B cell (primary cell): ENCODE measurements around the gene TESPA1. TPM values are rescaled to one million over a fixed set of nuclear protein-coding genes. Genes with fewer than 3 reads are reported as not detected.

ENCODE experiments used
- ATAC-seq: fragments of 200-7000 bp; cut with Tn5 transposase; one replicate; pipeline ENCODE4 v1.10.0; 2021; ENCODE audit warnings: low read depth, mild to moderate bottlenecking, moderate number of reproducible peaks, moderate library complexity
- CTCF ChIA-PET: fragments of 350-600 bp; sonication (Branson Sonifier 250); formaldehyde crosslinking; loops from one replicate; lab custom pipeline; 2021; ENCODE audit warnings: antibody characterized with exemption, inconsistent platforms; lab: Charles Lee
- POLR2A ChIA-PET: fragments of 350-600 bp; sonication (Branson Sonifier 250); formaldehyde crosslinking; loops from one replicate; lab custom pipeline; 2021; ENCODE audit warnings: antibody characterized with exemption; lab: Charles Lee
- DNase-seq: peaks from one replicate; pipeline ENCODE4 v3.0.0; 2013
- H2AFZ ChIP-seq: 2 replicates; pipeline ENCODE4 v1.6.1; 2012; ENCODE audit warnings: mild to moderate bottlenecking, low read depth, low read length; ENCODE audit not compliant: insufficient read depth, poor library complexity, severe bottlenecking
- H3K27ac ChIP-seq, 2 donors: 1 replicate in 1 of 2; 2 replicates in 1 of 2; pipeline ENCODE4 v1.5.1; 2012 to 2013; ENCODE audit warnings: low read length in 2 of 2, mild to moderate bottlenecking in 2 of 2, moderate library complexity in 1 of 2
- H3K27me3 ChIP-seq, 4 experiments: fragments of 200-600 bp in 1 of 4; sonication (generic) in 1 of 4; replicated peaks in 1 of 4; 1 replicate in 2 of 4; 2 replicates in 2 of 4; pipeline versions ENCODE4 v1.6.1 to v1.7.0; 2013 to 2016; ENCODE audit warnings: low read length in 3 of 4, mild to moderate bottlenecking in 2 of 4, mixed read lengths in 1 of 4, moderate library complexity in 1 of 4; ENCODE audit not compliant: insufficient read depth in 4 of 4, control insufficient read depth in 3 of 4; ENCODE audit errors: control extremely low read depth in 1 of 4
- H3K36me3 ChIP-seq, 2 experiments: replicated peaks in 1 of 2; 1 replicate in 1 of 2; 2 replicates in 1 of 2; pipeline versions ENCODE4 v1.6.1 to v1.7.1; 2013; ENCODE audit warnings: low read length in 1 of 2; ENCODE audit not compliant: insufficient read depth in 2 of 2, control insufficient read depth in 1 of 2; ENCODE audit errors: control extremely low read depth in 1 of 2, extremely low read depth in 1 of 2
- H3K4me1 ChIP-seq, 2 donors: fragments of 200-600 bp in 1 of 2; sonication (generic) in 1 of 2; 1 replicate in 1 of 2; 2 replicates in 1 of 2; pipeline versions ENCODE4 v1.5.1 to v1.6.1; 2013 to 2017; ENCODE audit warnings: low read length in 2 of 2; ENCODE audit not compliant: control insufficient read depth in 2 of 2, insufficient read depth in 2 of 2
- H3K4me2 ChIP-seq: replicated peaks from 2 replicates; pipeline ENCODE3; 2012; ENCODE audit warnings: mild to moderate bottlenecking, low read depth, low read length; ENCODE audit not compliant: poor library complexity, severe bottlenecking
- H3K4me3 ChIP-seq, 5 experiments: fragments of 200-600 bp in 1 of 5; sonication (generic) in 1 of 5; 1 replicate in 3 of 5; 2 replicates in 2 of 5; pipeline versions ENCODE4 v1.5.1 to v1.7.0; 2011 to 2016; ENCODE audit warnings: low read length in 4 of 5, mild to moderate bottlenecking in 4 of 5, low read depth in 2 of 5, control low read depth in 1 of 5, moderate library complexity in 1 of 5; ENCODE audit not compliant: insufficient read depth in 1 of 5; ENCODE audit errors: control extremely low read depth in 1 of 5, extremely low read depth in 1 of 5
- H3K79me2 ChIP-seq: fragments of 200-600 bp; sonication (generic); one replicate; pipeline ENCODE4 v1.6.0; 2016; ENCODE audit warnings: low read length; ENCODE audit not compliant: control insufficient read depth, insufficient read depth
- H3K9ac ChIP-seq: fragments of 200-600 bp; sonication (generic); 2 replicates; pipeline ENCODE4 v1.6.1; 2017; ENCODE audit warnings: mild to moderate bottlenecking, low read length, moderate library complexity
- H3K9me3 ChIP-seq, 3 donors: one replicate each; pipeline versions ENCODE4 v1.6.1 to v1.7.1; 2013; ENCODE audit warnings: low read length in 2 of 3; ENCODE audit not compliant: control insufficient read depth in 2 of 3, insufficient read depth in 1 of 3; ENCODE audit errors: control extremely low read depth in 1 of 3
- H4K20me1 ChIP-seq: 2 replicates; pipeline ENCODE4 v1.6.0; 2012; ENCODE audit warnings: mild to moderate bottlenecking, low read length; ENCODE audit not compliant: insufficient read depth, control insufficient read depth, poor library complexity, severe bottlenecking
- H3K27ac Mint-ChIP-seq: one replicate; pipeline ENCODE4 v1.8.0; 2021; ENCODE audit warnings: mixed read lengths
- H3K27me3 Mint-ChIP-seq: one replicate; pipeline ENCODE4 v1.8.0; 2021; ENCODE audit warnings: mixed read lengths
- H3K4me1 Mint-ChIP-seq: one replicate; pipeline ENCODE4 v1.8.0; 2021; ENCODE audit warnings: mixed read lengths
- H3K4me3 Mint-ChIP-seq: one replicate; pipeline ENCODE4 v1.8.0; 2021; ENCODE audit warnings: mixed read lengths
- H3K9me3 Mint-ChIP-seq: one replicate; pipeline ENCODE4 v1.8.0; 2022; ENCODE audit warnings: mixed read lengths; ENCODE audit not compliant: insufficient read depth
- EZH2 ChIP-seq: IDR thresholded peaks from 2 replicates; pipeline ENCODE4 v1.6.1; 2012; ENCODE audit warnings: borderline replicate concordance, low read depth, mild to moderate bottlenecking, moderate library complexity, low read length; ENCODE audit not compliant: insufficient read depth, poor library complexity, severe bottlenecking
- WGBS: methylation state at CpG from one replicate; pipeline ENCODE4 v1.1.5; 2013; ENCODE audit warnings: missing lambda C conversion rate; ENCODE audit not compliant: insufficient coverage; 5-methylcytosine and 5-hydroxymethylcytosine counted together
- intact Hi-C: fragments of 100-400 bp; cut with micrococcal nuclease; formaldehyde crosslinking; loops from one replicate; pipeline ENCODE4 v1.10.0; 2022
- polyA plus RNA-seq: library from polyadenylated mRNA; depleted of rRNA; stranded (reverse); fragments of >200 nt; gene quantifications from 2 replicates; pipeline ENCODE4 v1.2.3, GENCODE V29; 2012
- total RNA-seq, 2 donors: library from RNA; stranded (reverse); fragments of 120-200 nt in 1 of 2; gene quantifications; 1 replicate in 1 of 2; 2 replicates in 1 of 2; pipeline versions ENCODE4 v1.2.3 to v1.2.4, GENCODE V29; 2013 to 2022
- TF ChIP-seq, protein P1 (sequence below): fragments of 200-600 bp; IDR thresholded peaks from one replicate; pipeline ENCODE4 v1.8.0; 2022; ENCODE audit warnings: antibody characterized with exemption, mild to moderate bottlenecking

The TESPA1 gene
- total and polyA plus RNA-seq, 2 donors (not counting 1 experiment from before 2014, with no cell fraction given), result 9.5 to 19.0 TPM

- DNase-seq, result no peak
- H3K4me2 ChIP-seq, result no peak overlapping the region
- peaks cover 60% of the 10 kb centered on the region for H3K4me1 Mint-ChIP-seq
Observed at GRCh38 chr12:54989829-54990228, 5.3 kb upstream of the TESPA1 start.

GRCh38 chr12:54988402-54989054 lies 4.0 kb upstream of the TESPA1 start:
- Histone ChIP-seq H3K27me3 (no peaks in the 10 kb centered on the region), H4K20me1 (no peaks in the 10 kb centered on the region), H3K9me3 (no peaks in the 10 kb centered on the region), H2AFZ (peak overlapping the region; percentile 66), H3K9ac (no peak overlapping the region), H3K4me1 (peaks cover 59 to 62% of the 10 kb centered on the region in 2 donors), H3K36me3 (no peaks in the 10 kb centered on the region), H3K4me2 (peak overlapping the region; percentile 26), H3K4me3 (no peak overlapping the region), H3K79me2 (peaks cover 12% of the 10 kb centered on the region), H3K27ac (peak overlapping the region; percentile 19 to 89)
- ATAC-seq (no peak), DNase-seq (peak; percentile 23)
- intact Hi-C loops, result no loop called here
- Mint-ChIP-seq H3K4me3 (peak overlapping the region; percentile 23), H3K4me1 (peaks cover 73% of the 10 kb centered on the region), H3K27me3 (no peaks in the 10 kb centered on the region), H3K27ac (peak overlapping the region; percentile 86), H3K9me3 (no peaks in the 10 kb centered on the region)
- CTCF ChIA-PET, result interaction anchor here (1.1 to 2.0 kb wide), 3 partner anchors 30 to 84 kb away, joined by 4 to 13 read pairs (median 5); no protein-coding TSS in a partner anchor
- TF ChIP-seq EZH2, result no peak
- TF ChIP-seq, protein P1, sequence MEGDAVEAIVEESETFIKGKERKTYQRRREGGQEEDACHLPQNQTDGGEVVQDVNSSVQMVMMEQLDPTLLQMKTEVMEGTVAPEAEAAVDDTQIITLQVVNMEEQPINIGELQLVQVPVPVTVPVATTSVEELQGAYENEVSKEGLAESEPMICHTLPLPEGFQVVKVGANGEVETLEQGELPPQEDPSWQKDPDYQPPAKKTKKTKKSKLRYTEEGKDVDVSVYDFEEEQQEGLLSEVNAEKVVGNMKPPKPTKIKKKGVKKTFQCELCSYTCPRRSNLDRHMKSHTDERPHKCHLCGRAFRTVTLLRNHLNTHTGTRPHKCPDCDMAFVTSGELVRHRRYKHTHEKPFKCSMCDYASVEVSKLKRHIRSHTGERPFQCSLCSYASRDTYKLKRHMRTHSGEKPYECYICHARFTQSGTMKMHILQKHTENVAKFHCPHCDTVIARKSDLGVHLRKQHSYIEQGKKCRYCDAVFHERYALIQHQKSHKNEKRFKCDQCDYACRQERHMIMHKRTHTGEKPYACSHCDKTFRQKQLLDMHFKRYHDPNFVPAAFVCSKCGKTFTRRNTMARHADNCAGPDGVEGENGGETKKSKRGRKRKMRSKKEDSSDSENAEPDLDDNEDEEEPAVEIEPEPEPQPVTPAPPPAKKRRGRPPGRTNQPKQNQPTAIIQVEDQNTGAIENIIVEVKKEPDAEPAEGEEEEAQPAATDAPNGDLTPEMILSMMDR, result no peak
- no CpG with 5 or more reads among the region's 1 CpG for WGBS
- POLR2A ChIA-PET, result no interaction called here

More at GRCh38 chr12:54989829-54990228, 5.3 kb upstream of the TESPA1 start:
- Histone ChIP-seq H4K20me1 (no peaks in the 10 kb centered on the region), H3K4me3 (no peak overlapping the region), H3K4me1 (peaks cover 48 to 52% of the 10 kb centered on the region in 2 donors), H3K27me3 (no peaks in the 10 kb centered on the region), H2AFZ (peak overlapping the region; percentile 11), H3K27ac (peak overlapping the region in 1 of 2 donors; percentile 89), H3K36me3 (no peaks in the 10 kb centered on the region), H3K9ac (no peak overlapping the region), H3K79me2 (peaks cover 3% of the 10 kb centered on the region), H3K9me3 (no peaks in the 10 kb centered on the region)
- POLR2A ChIA-PET, result no interaction called here
- ATAC-seq, result no peak
- CTCF ChIA-PET, result interaction anchor here (1.2 kb wide), 1 partner anchor 82 kb away, joined by 4 read pairs; no protein-coding TSS in a partner anchor
- intact Hi-C loops, result no loop called here
- Mint-ChIP-seq H3K4me3 (peak overlapping the region; percentile 89), H3K27me3 (no peaks in the 10 kb centered on the region), H3K27ac (peak overlapping the region; percentile 98), H3K9me3 (no peaks in the 10 kb centered on the region)
- no CpG with 5 or more reads among the region's 1 CpG for WGBS
- no peak for TF ChIP-seq EZH2
- TF ChIP-seq, protein P1, result no peak
